Measurements from ENCODE around the gene ROR2.

Gene ROR2

GRCh38 chr9:91789941-91790340, 160.1 kb downstream of the ROR2 start:
- H3K4me3 ChIP-seq (ENCODE audit: low read depth, low read length), result no peak overlapping the region
- no peak for TF ChIP-seq CTCF (IDR thresholded peaks at IDR 0.05; ENCODE audit: borderline replicate concordance, insufficient read depth, low read depth, low read length)

- no peak for TF ChIP-seq CTCF (IDR thresholded peaks at IDR 0.05; ENCODE audit: borderline replicate concordance, insufficient read depth, low read depth, low read length)
- no peak overlapping the region for H3K4me3 ChIP-seq (ENCODE audit: low read depth, low read length)
Measured at GRCh38 chr9:91787931-91788330, 162.1 kb downstream of the ROR2 start.

- no peak for TF ChIP-seq CTCF (IDR thresholded peaks at IDR 0.05; ENCODE audit: borderline replicate concordance, insufficient read depth, low read depth, low read length)
- H3K4me3 ChIP-seq (ENCODE audit: low read depth, low read length), result no peak overlapping the region
Measured at GRCh38 chr9:91786132-91786896, 163.7 kb downstream of the ROR2 start.

- H3K4me3 ChIP-seq (ENCODE audit: low read depth, low read length), result no peak overlapping the region
- TF ChIP-seq CTCF (IDR thresholded peaks at IDR 0.05; ENCODE audit: borderline replicate concordance, insufficient read depth, low read depth, low read length), result no peak
Measured at GRCh38 chr9:91785447-91785842, 164.6 kb downstream of the ROR2 start.

- TF ChIP-seq CTCF (IDR thresholded peaks at IDR 0.05; ENCODE audit: borderline replicate concordance, insufficient read depth, low read depth, low read length), result no peak
- no peak overlapping the region for H3K4me3 ChIP-seq (ENCODE audit: low read depth, low read length)
Measured at GRCh38 chr9:91784673-91785446, 165.2 kb downstream of the ROR2 start.

- TF ChIP-seq CTCF (IDR thresholded peaks at IDR 0.05; ENCODE audit: borderline replicate concordance, insufficient read depth, low read depth, low read length), result no peak
- no peak overlapping the region for H3K4me3 ChIP-seq (ENCODE audit: low read depth, low read length)
Measured at GRCh38 chr9:91783876-91784672, 166.0 kb downstream of the ROR2 start.

Data from GM12875 (cell line).